ENCODE measurements around the gene MS4A10. TPM values are rescaled to one million over a fixed set of nuclear protein-coding genes. Genes with fewer than 3 reads are reported as not detected.

MS4A10 gene
- total and polyA plus RNA-seq, 4 donors: not detected

GRCh38 chr11:60803273-60803936, 18.3 kb downstream of the MS4A10 start:
- Histone ChIP-seq H3K27ac (ENCODE audit: low read depth in 1 of 2, low read length in 2 of 2) (no peak overlapping the region), H3K36me3 (ENCODE audit: control insufficient read depth in 4 of 4, insufficient read depth in 3 of 4, low read depth in 1 of 4, low read length in 3 of 4) (no peaks in the 10 kb centered on the region), H3K27me3 (ENCODE audit: control insufficient read depth in 4 of 4, insufficient read depth in 4 of 4, low read length in 3 of 4) (no peaks in the 10 kb centered on the region), H3K4me3 (ENCODE audit: low read depth in 1 of 3, low read length in 3 of 3) (no peak overlapping the region), H3K4me1 (ENCODE audit: control insufficient read depth in 4 of 4, insufficient read depth in 4 of 4, low read length in 3 of 4) (no peaks in the 10 kb centered on the region), H3K9me3 (ENCODE audit: control insufficient read depth in 4 of 4, low read length in 3 of 4) (no peaks in the 10 kb centered on the region), H3K9ac (ENCODE audit: low read depth in 1 of 2, low read length in 2 of 2) (no peak overlapping the region)
- TF ChIP-seq ATF3 (IDR thresholded peaks at IDR 0.05): no peak
- TF ChIP-seq FOXA1 (IDR thresholded peaks at IDR 0.05): no peak
- no peak for TF ChIP-seq CTCF (IDR thresholded peaks at IDR 0.05; ENCODE audit: low read depth, low read length, missing input control)
- no peak for TF ChIP-seq YY1 (IDR thresholded peaks at IDR 0.05)
- no peak for TF ChIP-seq JUND (IDR thresholded peaks at IDR 0.05)
- TF ChIP-seq FOXA2 (IDR thresholded peaks at IDR 0.05): no peak
- TF ChIP-seq EGR1 (IDR thresholded peaks at IDR 0.05; ENCODE audit: low read depth in 2 of 2): no peak
- TF ChIP-seq TAF1 (conservative IDR thresholded peaks at IDR 0.05): no peak
- TF ChIP-seq ZBTB33 (IDR thresholded peaks at IDR 0.05): no peak
- TF ChIP-seq SP1 (IDR thresholded peaks at IDR 0.05): no peak
- TF ChIP-seq RAD21 (IDR thresholded peaks at IDR 0.05): no peak
- no peak for TF ChIP-seq HNF4G (IDR thresholded peaks at IDR 0.05)
- no peak for TF ChIP-seq RXRA (IDR thresholded peaks at IDR 0.05)
- no peak for TF ChIP-seq REST (IDR thresholded peaks at IDR 0.05)
- DNase-seq (ENCODE audit: low spot score): no peak
- WGBS: 81% methylated on average over 7 of the region's 7 CpGs

- H3K4me3 ChIP-seq (ENCODE audit: low read depth in 1 of 3, low read length in 3 of 3): no peak overlapping the region
- DNase-seq (ENCODE audit: low spot score): no peak
- H3K27me3 ChIP-seq (ENCODE audit: control insufficient read depth in 4 of 4, insufficient read depth in 4 of 4, low read length in 3 of 4): peaks cover 0 to 2% (median 0%) of the 10 kb centered on the region in 4 donors
- H3K4me1 ChIP-seq (ENCODE audit: control insufficient read depth in 4 of 4, insufficient read depth in 4 of 4, low read length in 3 of 4): no peaks in the 10 kb centered on the region
- no peak overlapping the region for H3K9ac ChIP-seq (ENCODE audit: low read depth in 1 of 2, low read length in 2 of 2)
- no peaks in the 10 kb centered on the region for H3K36me3 ChIP-seq (ENCODE audit: control insufficient read depth in 4 of 4, insufficient read depth in 3 of 4, low read depth in 1 of 4, low read length in 3 of 4)
- no peaks in the 10 kb centered on the region for H3K9me3 ChIP-seq (ENCODE audit: control insufficient read depth in 4 of 4, low read length in 3 of 4)
- WGBS: 68% methylated on average over 3 of the region's 3 CpGs
- no peak overlapping the region for H3K27ac ChIP-seq (ENCODE audit: low read depth in 1 of 2, low read length in 2 of 2)
- no peak for TF ChIP-seq RAD21 (IDR thresholded peaks at IDR 0.05)
- no peak for TF ChIP-seq RXRA (IDR thresholded peaks at IDR 0.05)
- TF ChIP-seq CTCF (IDR thresholded peaks at IDR 0.05; ENCODE audit: low read depth, low read length, missing input control): no peak
- TF ChIP-seq NR2F2 (IDR thresholded peaks at IDR 0.05): no peak
- TF ChIP-seq EGR1 (IDR thresholded peaks at IDR 0.05; ENCODE audit: low read depth in 2 of 2): no peak
- TF ChIP-seq TAF1 (conservative IDR thresholded peaks at IDR 0.05): no peak
- TF ChIP-seq REST (IDR thresholded peaks at IDR 0.05): no peak
- no peak for TF ChIP-seq SP1 (IDR thresholded peaks at IDR 0.05)
- no peak for TF ChIP-seq ZBTB33 (IDR thresholded peaks at IDR 0.05)
Observed at GRCh38 chr11:60809249-60809648, 24.1 kb downstream of the MS4A10 start.
